ENCODE data around the gene IQCK. TPM values are rescaled to one million over a fixed set of nuclear protein-coding genes. Genes with fewer than 3 reads are reported as not detected.
A peak's percentile ranks its signal among the peaks of the same experiment; 100 is the strongest.
"Not testable (repeated sequence)": the region's sequence is repeated elsewhere in the genome, so short reads cannot be mapped to it uniquely, and the experiment has no call there.

IQCK gene
- total and polyA plus RNA-seq, 12 donors, result 8.2 to 35.2 (median 14.9) TPM

DNA sequence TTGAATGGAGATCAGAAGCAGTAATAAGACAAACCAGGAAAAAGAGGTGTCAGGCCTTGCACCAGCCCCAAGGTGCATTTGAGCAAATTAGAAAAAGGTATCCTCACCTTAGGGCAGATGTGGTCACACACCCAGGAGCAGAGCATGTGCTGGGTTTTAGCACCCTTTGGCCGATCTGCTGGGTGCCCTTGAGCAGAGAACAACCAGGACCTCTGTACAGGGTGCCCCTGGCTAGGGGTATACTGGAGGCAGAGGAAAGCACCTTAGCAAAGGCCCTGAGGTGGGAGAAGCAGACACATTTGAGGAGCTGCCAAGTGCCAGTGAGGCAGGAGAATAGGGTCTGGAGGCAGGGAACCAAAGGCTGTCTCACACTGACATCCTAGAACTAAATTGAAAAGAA lies 67.0 kb downstream of the IQCK start:
- H3K4me3 ChIP-seq, result no peak overlapping the region
- H3K36me3 ChIP-seq (replicated peaks in 1 of 2), result no peaks in the 10 kb centered on the region
- H3K27me3 ChIP-seq, result no peaks in the 10 kb centered on the region
- WGBS, 4 donors, result 78 to 95% (median 88%) methylated on average over 1 of the region's 1 CpG
- DNase-seq, result peak in 1 of 7 donors; percentile 34
- no peaks in the 10 kb centered on the region for H3K9me3 ChIP-seq (replicated peaks in 1 of 3)
- H3K4me1 ChIP-seq (replicated peaks in 1 of 2), result no peaks in the 10 kb centered on the region
- intact Hi-C loops (cut with DNase I), result no loop called here
- no peak overlapping the region for H3K27ac ChIP-seq
- no peak for TF ChIP-seq POLR2A (IDR thresholded peaks at IDR 0.05)
- TF ChIP-seq, protein P1, sequence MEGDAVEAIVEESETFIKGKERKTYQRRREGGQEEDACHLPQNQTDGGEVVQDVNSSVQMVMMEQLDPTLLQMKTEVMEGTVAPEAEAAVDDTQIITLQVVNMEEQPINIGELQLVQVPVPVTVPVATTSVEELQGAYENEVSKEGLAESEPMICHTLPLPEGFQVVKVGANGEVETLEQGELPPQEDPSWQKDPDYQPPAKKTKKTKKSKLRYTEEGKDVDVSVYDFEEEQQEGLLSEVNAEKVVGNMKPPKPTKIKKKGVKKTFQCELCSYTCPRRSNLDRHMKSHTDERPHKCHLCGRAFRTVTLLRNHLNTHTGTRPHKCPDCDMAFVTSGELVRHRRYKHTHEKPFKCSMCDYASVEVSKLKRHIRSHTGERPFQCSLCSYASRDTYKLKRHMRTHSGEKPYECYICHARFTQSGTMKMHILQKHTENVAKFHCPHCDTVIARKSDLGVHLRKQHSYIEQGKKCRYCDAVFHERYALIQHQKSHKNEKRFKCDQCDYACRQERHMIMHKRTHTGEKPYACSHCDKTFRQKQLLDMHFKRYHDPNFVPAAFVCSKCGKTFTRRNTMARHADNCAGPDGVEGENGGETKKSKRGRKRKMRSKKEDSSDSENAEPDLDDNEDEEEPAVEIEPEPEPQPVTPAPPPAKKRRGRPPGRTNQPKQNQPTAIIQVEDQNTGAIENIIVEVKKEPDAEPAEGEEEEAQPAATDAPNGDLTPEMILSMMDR (IDR thresholded peaks at IDR 0.05), result no peak

DNA sequence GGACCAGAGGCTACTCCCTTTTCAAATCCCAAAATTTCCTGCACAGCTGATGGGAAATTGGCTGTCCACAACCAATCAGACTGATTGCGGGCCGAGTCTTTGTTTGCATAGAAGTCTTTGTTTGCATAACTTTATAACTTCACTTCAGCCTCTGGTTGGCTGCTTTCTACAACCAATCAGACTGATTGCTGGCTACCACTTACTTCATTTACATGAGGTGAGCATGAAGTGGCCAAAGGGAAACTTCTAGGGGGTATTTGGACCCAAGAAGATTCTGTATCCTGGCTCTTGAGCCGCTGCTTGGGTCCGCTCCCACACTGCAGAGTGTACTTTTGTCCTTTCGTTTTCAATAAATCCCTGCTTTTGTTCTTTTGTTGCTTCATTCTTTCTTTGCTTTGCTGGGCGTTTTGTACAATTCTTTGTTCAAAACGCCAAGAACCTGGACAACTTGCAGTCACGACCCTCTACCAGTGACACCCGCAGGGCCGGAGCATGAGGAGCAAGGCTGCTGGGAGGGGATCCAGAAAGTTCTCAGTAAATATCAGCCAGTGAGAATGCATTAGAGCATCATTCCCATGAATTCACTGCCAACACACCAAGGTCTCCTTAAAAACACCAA lies 67.5 kb downstream of the IQCK start:
- peak in 1 of 7 donors; percentile 38 for DNase-seq
- no peak overlapping the region for H3K27ac ChIP-seq
- TF ChIP-seq, protein P1 (IDR thresholded peaks at IDR 0.05), result no peak
- no peak for TF ChIP-seq POLR2A (IDR thresholded peaks at IDR 0.05)
- WGBS, 4 donors, result 42 to 59% (median 48%) methylated on average over 10 of the region's 10 CpGs
- H3K4me3 ChIP-seq, result no peak overlapping the region
- H3K27me3 ChIP-seq, result no peaks in the 10 kb centered on the region
- no peaks in the 10 kb centered on the region for H3K9me3 ChIP-seq (replicated peaks in 1 of 3)
- no peaks in the 10 kb centered on the region for H3K4me1 ChIP-seq (replicated peaks in 1 of 2)
- intact Hi-C loops (cut with DNase I), result no loop called here
- no peaks in the 10 kb centered on the region for H3K36me3 ChIP-seq (replicated peaks in 1 of 2)

DNA sequence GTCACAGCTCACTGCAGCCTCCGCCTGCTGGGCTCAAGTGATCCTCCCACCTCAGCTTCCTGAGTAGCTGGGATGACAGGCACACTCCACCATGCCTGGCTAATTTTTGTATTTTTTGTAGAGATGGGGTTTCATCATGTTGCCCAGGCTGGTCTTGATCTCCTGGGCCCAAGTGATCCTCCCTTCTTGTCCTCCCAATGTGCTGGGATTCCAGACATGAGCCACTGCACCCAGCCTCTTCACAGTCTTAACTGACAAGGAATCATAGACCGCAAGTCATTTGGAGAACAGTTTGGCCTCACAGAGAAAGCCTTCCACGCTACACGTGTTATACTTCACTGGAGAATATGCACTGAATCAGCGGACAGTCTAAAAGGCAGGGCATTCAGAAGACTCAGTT lies 83.3 kb downstream of the IQCK start:
- H3K4me1 ChIP-seq (replicated peaks in 1 of 2); intact Hi-C loops (cut with DNase I); H3K36me3 ChIP-seq (replicated peaks in 1 of 2); H3K9me3 ChIP-seq (replicated peaks in 1 of 3); DNase-seq; H3K27ac ChIP-seq; H3K27me3 ChIP-seq; H3K4me3 ChIP-seq: not testable (repeated sequence)
- WGBS, 4 donors, result 100% methylated on average over 1 of the region's 5 CpGs; no CpG with 5 or more reads in 3 of the 4 donors

DNA sequence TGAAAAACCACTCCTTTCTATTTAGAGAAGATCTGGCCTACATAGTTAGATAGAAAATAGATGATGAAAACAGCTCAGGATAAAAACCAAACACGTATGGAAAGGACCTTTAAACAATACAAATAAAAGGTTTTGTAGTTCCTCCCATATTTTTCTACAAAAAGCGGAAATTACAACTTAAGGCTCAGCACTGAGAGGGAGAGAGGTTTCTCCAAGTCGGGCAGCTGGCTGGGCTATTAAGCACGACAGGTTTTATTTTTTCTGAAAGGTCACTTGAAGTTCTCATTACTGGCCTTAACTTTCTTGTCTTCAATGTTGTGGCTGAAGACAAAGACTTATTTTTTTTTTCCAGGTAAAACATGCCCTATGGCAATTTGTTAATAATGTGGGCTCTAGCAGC lies 83.8 kb downstream of the IQCK start:
- H3K4me1 ChIP-seq (replicated peaks in 1 of 2); H3K27me3 ChIP-seq; intact Hi-C loops (cut with DNase I); H3K4me3 ChIP-seq; DNase-seq; H3K27ac ChIP-seq; H3K36me3 ChIP-seq (replicated peaks in 1 of 2); H3K9me3 ChIP-seq (replicated peaks in 1 of 3): not testable (repeated sequence)
- 69 to 100% (median 88%) methylated on average over 2 of the region's 4 CpGs; no CpG with 5 or more reads in 1 of the 4 donors for WGBS, 4 donors

DNA sequence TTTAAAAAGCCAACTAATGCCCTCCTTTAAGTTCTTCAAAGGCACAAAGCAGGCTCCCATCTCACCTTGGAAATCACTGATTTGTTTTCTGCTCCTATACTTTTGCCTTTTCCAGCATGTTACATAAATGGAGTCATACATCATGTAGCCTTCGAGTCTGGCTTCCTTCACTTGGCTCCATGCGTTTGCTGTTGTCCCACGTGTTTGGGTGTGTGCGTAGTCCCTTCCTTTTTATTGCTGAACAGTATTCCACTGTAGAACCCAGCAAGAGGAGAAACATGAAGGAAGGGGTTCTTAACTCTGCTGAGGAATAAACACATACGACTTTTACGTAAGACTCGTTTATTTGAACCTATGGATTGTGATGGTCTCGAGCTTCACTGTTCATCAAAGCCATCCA lies 84.5 kb downstream of the IQCK start:
- H3K4me3 ChIP-seq, result no peak overlapping the region
- no peak for DNase-seq
- peaks cover under 1 to 2% of the 10 kb centered on the region in 2 donors for H3K4me1 ChIP-seq (replicated peaks in 1 of 2)
- no peaks in the 10 kb centered on the region for H3K27me3 ChIP-seq
- H3K9me3 ChIP-seq (replicated peaks in 1 of 3), result no peaks in the 10 kb centered on the region
- 69 to 77% (median 70%) methylated on average over 8 of the region's 8 CpGs for WGBS, 4 donors
- intact Hi-C loops (cut with DNase I), result no loop called here
- H3K27ac ChIP-seq, result no peak overlapping the region
- no peaks in the 10 kb centered on the region for H3K36me3 ChIP-seq (replicated peaks in 1 of 2)
- TF ChIP-seq POLR2A (IDR thresholded peaks at IDR 0.05), result no peak
- TF ChIP-seq, protein P1 (IDR thresholded peaks at IDR 0.05), result no peak
